Measurements from ENCODE around the gene SLC26A6. TPM values are rescaled to one million over a fixed set of nuclear protein-coding genes. Genes with fewer than 3 reads are reported as not detected.

The SLC26A6 gene
- total and polyA plus RNA-seq, 4 donors = 4.4 to 13.1 (median 6.3) TPM

GRCh38 chr3:48648188-48648850 is 13.1 kb upstream of the SLC26A6 start (continued):
- TF ChIP-seq CTCF (IDR thresholded peaks at IDR 0.05; ENCODE audit: low read depth, low read length, missing input control) (no peak), TAF1 (conservative IDR thresholded peaks at IDR 0.05) (no peak)

GRCh38 chr3:48647714-48648113 is 12.5 kb upstream of the SLC26A6 start:
- Histone ChIP-seq H3K9me3 (ENCODE audit: control insufficient read depth in 4 of 4, low read length in 3 of 4) (no peaks in the 10 kb centered on the region), H3K4me1 (ENCODE audit: control insufficient read depth in 4 of 4, insufficient read depth in 4 of 4, low read length in 3 of 4) (no peaks in the 10 kb centered on the region), H3K36me3 (ENCODE audit: control insufficient read depth in 4 of 4, insufficient read depth in 3 of 4, low read depth in 1 of 4, low read length in 3 of 4) (no peaks in the 10 kb centered on the region), H3K9ac (ENCODE audit: low read depth in 1 of 2, low read length in 2 of 2) (no peak overlapping the region), H3K27me3 (ENCODE audit: control insufficient read depth in 4 of 4, insufficient read depth in 4 of 4, low read length in 3 of 4) (no peaks in the 10 kb centered on the region), H3K27ac (ENCODE audit: low read depth in 1 of 2, low read length in 2 of 2) (no peak overlapping the region), H3K4me3 (ENCODE audit: low read depth in 1 of 3, low read length in 3 of 3) (no peak overlapping the region)
- DNase-seq (ENCODE audit: low spot score) = no peak
- TF ChIP-seq TAF1 (conservative IDR thresholded peaks at IDR 0.05) = no peak
- TF ChIP-seq FOXA2 (IDR thresholded peaks at IDR 0.05) = no peak
- TF ChIP-seq RXRA (IDR thresholded peaks at IDR 0.05) = no peak
- no peak for TF ChIP-seq REST (IDR thresholded peaks at IDR 0.05)
- no peak for TF ChIP-seq RAD21 (IDR thresholded peaks at IDR 0.05)
- TF ChIP-seq HNF4A (conservative IDR thresholded peaks at IDR 0.05) = no peak
- no peak for TF ChIP-seq NR2F2 (IDR thresholded peaks at IDR 0.05)
- no peak for TF ChIP-seq ATF3 (IDR thresholded peaks at IDR 0.05)
- TF ChIP-seq FOXA1 (IDR thresholded peaks at IDR 0.05) = no peak
- no peak for TF ChIP-seq CTCF (IDR thresholded peaks at IDR 0.05; ENCODE audit: low read depth, low read length, missing input control)
- TF ChIP-seq JUND (IDR thresholded peaks at IDR 0.05) = no peak
- no peak for TF ChIP-seq HNF4G (IDR thresholded peaks at IDR 0.05)
- TF ChIP-seq GABPA (IDR thresholded peaks at IDR 0.05 in 1 of 2, conservative IDR thresholded peaks at IDR 0.05 in 1 of 2) = no peak
- TF ChIP-seq YY1 (IDR thresholded peaks at IDR 0.05) = no peak
- no peak for TF ChIP-seq EGR1 (IDR thresholded peaks at IDR 0.05; ENCODE audit: low read depth in 2 of 2)
- TF ChIP-seq SP1 (IDR thresholded peaks at IDR 0.05) = no peak
- WGBS = 95% methylated on average over 9 of the region's 9 CpGs
